ENCODE results near the gene HAS3. TPM values are rescaled to one million over a fixed set of nuclear protein-coding genes. Genes with fewer than 3 reads are reported as not detected.
"Not testable (repeated sequence)": the region's sequence is repeated elsewhere in the genome, so short reads cannot be mapped to it uniquely, and the experiment has no call there.

Gene HAS3
- total RNA-seq = 0.38 TPM
- long read RNA-seq = 0 reads

- intact Hi-C loops (cut with DNase I) = loop anchor here (5.0 to 10.0 kb wide), 2 partner anchors 111 to 203 kb away; no protein-coding TSS in a partner anchor
These were observed at the start of gene HAS3 for GRCh38 chr16:69105501-69106361. Gene HAS3, plus strand, starts transcription at chr16:69105653. Its CDS starts 3,743 bp downstream, at chr16:69109396.

GRCh38 chr16:69055980-69056379 lies 49.5 kb upstream of the HAS3 start:
- no peak for DNase-seq (ENCODE audit: low spot score)
- intact Hi-C loops (cut with DNase I) = no loop called here

More at GRCh38 chr16:69105501-69106361, at the start of gene HAS3:
- no peak for DNase-seq (ENCODE audit: low spot score)

GRCh38 chr16:69056421-69056820 lies 49.0 kb upstream of the HAS3 start:
- intact Hi-C loops (cut with DNase I) = no loop called here
- DNase-seq (ENCODE audit: low spot score) = no peak

GRCh38 chr16:69057400-69058378 lies 47.8 kb upstream of the HAS3 start:
- intact Hi-C loops (cut with DNase I) = no loop called here

GRCh38 chr16:69063491-69063890 lies 42.0 kb upstream of the HAS3 start:
- DNase-seq (ENCODE audit: low spot score); intact Hi-C loops (cut with DNase I): not testable (repeated sequence)

More at GRCh38 chr16:69057400-69058378, 47.8 kb upstream of the HAS3 start:
- no peak for DNase-seq (ENCODE audit: low spot score)

- intact Hi-C loops (cut with DNase I) = no loop called here
These were observed 41.2 kb upstream of the HAS3 start for GRCh38 chr16:69064124-69064763.

GRCh38 chr16:69064764-69065313 lies 40.6 kb upstream of the HAS3 start:
- intact Hi-C loops (cut with DNase I) = no loop called here
- no peak for DNase-seq (ENCODE audit: low spot score)

More at GRCh38 chr16:69064124-69064763, 41.2 kb upstream of the HAS3 start:
- no peak for DNase-seq (ENCODE audit: low spot score)

- DNase-seq (ENCODE audit: low spot score) = no peak
- intact Hi-C loops (cut with DNase I) = no loop called here
These were observed 35.9 kb upstream of the HAS3 start for GRCh38 chr16:69069504-69069903.

GRCh38 chr16:69071036-69071435 lies 34.4 kb upstream of the HAS3 start:
- intact Hi-C loops (cut with DNase I) = no loop called here
- DNase-seq (ENCODE audit: low spot score) = no peak

GRCh38 chr16:69072640-69072974 lies 32.8 kb upstream of the HAS3 start:
- intact Hi-C loops (cut with DNase I) = no loop called here
- no peak for DNase-seq (ENCODE audit: low spot score)

GRCh38 chr16:69073181-69073702 lies 32.2 kb upstream of the HAS3 start:
- DNase-seq (ENCODE audit: low spot score) = no peak
- intact Hi-C loops (cut with DNase I) = no loop called here

GRCh38 chr16:69077251-69077650 lies 28.2 kb upstream of the HAS3 start:
- intact Hi-C loops (cut with DNase I) = no loop called here

GRCh38 chr16:69078073-69078472 lies 27.4 kb upstream of the HAS3 start:
- no peak for DNase-seq (ENCODE audit: low spot score)
- intact Hi-C loops (cut with DNase I) = no loop called here

More at GRCh38 chr16:69077251-69077650, 28.2 kb upstream of the HAS3 start:
- no peak for DNase-seq (ENCODE audit: low spot score)

- no peak for DNase-seq (ENCODE audit: low spot score)
- intact Hi-C loops (cut with DNase I) = no loop called here
These were observed 25.8 kb upstream of the HAS3 start for GRCh38 chr16:69079697-69080096.

- DNase-seq (ENCODE audit: low spot score) = no peak
- intact Hi-C loops (cut with DNase I) = no loop called here
These were observed 22.0 kb upstream of the HAS3 start for GRCh38 chr16:69083306-69083941.

GRCh38 chr16:69084289-69084688 lies 21.2 kb upstream of the HAS3 start:
- DNase-seq (ENCODE audit: low spot score) = no peak
- intact Hi-C loops (cut with DNase I) = no loop called here

- intact Hi-C loops (cut with DNase I) = no loop called here
- no peak for DNase-seq (ENCODE audit: low spot score)
These were observed 20.3 kb upstream of the HAS3 start for GRCh38 chr16:69085032-69085695.

- no peak for DNase-seq (ENCODE audit: low spot score)
- intact Hi-C loops (cut with DNase I) = no loop called here
These were observed 18.3 kb upstream of the HAS3 start for GRCh38 chr16:69087161-69087581.

Data from cardiac septum (tissue), 1 donor.